HG02884 (cell line): ENCODE results near the gene BUB1B.
"Not testable (repeated sequence)": the region's sequence is repeated elsewhere in the genome, so short reads cannot be mapped to it uniquely, and the experiment has no call there.

Experiments
- ATAC-seq: cut with Tn5 transposase; IDR thresholded peaks from one replicate; pipeline ENCODE4 v1.9.1; 2021; ENCODE audit warnings: mild to moderate bottlenecking, moderate library complexity; ENCODE audit not compliant: unreplicated experiment

BUB1B gene

DNA sequence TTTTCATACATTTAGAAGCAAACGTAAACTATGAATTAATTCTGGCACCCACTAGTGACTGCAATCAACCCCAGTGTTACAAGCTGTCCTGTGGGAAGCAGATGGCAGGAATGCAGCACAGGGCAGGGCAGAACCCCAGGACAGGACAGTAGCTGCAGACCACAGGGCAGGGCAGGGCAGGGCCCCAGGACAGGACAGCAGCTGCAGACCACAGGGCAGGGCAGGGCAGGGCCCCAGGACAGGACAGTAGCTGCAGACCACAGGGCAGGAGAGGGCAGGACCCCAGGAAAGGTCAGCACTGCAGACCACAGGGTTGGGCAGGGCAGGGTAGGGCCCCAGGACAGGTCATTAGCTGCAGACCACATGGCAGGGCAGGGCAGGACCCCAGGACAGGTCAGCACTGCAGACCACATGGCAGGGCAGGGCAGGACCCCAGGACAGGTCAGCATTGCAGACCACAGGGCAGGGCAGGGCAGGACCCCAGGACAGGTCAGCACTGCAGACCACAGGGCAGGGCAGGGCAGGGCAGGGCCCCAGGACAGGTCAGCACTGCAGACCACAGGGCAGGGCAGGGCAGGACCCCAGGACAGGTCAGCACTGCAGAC lies 24.9 kb upstream of the BUB1B start:
- ATAC-seq = not testable (repeated sequence)

DNA sequence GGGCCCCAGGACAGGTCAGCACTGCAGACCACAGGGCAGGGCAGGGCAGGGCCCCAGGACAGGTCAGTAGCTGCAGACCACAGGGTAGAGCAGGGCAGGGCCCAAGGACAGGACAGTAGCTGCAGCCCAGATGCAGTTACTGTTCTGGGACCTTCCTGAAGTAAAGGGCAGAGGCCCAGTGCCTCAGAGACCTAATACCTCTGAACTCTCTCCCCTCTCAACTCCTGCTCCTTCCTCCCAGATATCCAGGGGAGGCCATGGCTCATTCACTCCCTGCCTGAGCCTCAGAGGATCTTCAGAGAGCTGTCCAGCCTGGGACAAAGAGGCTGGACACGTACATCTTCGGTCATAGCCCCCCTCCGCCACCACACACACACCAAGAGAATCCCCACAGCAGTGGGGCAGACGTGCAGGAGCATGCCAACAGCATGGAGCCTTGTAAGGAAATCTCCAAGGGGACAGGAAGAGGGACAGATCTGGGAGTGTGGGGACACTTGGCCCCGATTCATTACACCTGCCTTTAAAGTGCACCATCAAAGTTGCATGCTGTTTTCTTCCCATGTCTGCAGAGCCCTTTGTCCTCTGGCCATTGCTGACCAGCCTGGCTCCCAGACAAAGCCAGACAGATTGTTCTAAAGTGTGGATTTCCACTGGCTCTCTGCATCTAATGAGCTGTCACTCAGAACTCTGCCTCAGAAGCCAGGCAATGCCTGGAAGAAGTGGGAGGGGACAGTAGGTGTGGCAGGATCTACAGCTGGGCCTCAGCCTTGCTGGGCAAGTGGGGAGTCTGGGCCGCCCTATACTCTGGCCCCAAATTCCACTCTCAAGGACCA lies 24.2 kb upstream of the BUB1B start:
- no peak for ATAC-seq

DNA sequence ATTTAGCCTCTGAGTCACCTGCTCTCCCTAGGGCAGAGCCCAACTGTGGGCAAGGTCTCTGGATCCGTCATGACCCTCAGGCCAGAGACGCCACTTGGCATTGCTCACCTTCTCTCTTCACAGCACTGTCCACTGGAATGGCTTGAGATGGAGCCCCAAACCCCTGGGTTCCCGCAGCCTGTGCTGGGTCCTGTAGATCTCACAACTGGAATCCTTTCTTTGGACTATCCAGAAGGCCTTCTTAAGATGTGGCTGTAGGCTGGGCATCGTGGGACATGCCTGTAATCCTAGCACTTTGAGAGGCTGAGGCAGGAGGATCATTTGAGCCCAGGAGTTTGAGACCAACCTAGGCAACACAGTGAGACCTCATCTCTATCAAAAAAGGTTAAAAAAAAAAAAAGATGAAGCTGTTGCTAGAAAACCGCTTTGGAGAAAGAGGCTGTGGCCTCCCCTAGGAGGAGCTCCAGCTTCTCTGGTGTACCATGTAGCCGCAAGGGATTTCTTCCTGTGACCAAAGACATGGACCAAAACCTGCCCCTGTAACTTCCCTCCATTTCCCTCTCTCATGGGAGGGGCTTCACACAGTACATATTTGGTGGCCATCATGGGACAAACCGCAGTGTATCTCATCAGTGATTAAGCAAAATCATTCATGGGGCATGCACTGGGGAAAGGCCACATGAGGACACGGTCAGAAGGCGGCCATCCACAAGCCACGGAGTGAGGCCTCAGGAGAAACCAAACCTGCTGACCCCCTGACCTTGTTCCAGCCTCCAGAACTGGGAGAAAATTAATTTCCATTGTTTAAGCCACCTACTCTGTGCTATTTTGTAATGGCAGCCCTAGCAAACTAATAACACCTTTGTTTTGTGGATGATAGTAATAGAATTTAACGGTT lies 23.3 kb upstream of the BUB1B start:
- ATAC-seq = no peak

DNA sequence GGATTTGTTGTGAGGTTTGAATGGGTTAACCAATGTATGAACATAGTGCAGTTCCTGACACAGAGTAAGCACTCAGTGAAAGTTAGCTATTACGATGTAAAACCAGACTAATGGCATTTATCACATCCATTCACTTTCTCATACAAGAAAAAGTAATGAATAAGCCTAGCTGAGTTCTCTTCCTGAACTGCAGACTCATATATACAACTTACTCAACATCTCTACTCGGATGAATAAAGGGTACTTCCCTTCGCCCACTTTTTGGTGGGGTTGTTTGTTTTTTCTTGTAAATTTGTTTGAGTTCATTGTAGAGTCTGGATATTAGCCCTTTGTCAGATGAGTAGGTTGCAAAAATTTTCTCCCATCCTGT lies 22.7 kb upstream of the BUB1B start:
- ATAC-seq = not testable (repeated sequence)

DNA sequence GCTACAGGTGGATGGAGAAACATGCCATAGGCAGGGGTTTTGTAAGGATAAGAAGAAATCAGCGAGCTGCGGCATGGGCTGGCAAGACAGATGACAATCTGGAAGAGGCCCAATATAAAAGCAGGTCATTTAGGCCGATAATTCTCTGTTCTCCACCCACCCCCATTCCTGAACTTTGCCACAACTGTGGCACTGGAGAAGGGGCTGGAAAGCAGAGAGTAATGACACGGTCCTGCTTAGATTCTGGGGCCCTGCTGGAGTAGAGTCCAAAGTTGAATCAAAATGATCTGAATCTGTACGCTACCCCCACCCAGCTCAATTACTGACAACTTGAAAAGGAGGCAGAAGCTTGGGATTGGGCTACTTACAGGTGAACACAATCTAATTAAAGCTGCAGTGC lies 18.4 kb upstream of the BUB1B start:
- ATAC-seq = no peak

DNA sequence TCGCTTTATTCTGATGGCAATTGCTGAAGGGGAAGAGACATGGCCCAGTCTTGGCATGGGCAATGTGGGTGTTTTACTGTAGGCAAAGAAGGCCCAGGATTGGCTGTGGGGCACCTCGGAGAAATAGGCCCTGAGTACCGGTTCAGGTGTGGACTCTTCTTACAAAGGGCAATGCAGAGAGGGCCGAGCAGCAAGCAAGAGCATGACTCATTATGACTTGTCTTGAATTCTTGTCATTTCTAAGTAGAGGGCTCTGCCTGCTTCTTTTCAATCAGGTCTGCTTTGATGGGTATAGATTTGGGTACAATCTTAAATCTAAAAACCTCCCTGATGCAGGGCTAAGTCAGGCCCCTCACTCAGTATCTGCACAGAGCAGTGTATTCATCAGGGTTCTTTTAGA lies 14.8 kb upstream of the BUB1B start:
- ATAC-seq = no peak

DNA sequence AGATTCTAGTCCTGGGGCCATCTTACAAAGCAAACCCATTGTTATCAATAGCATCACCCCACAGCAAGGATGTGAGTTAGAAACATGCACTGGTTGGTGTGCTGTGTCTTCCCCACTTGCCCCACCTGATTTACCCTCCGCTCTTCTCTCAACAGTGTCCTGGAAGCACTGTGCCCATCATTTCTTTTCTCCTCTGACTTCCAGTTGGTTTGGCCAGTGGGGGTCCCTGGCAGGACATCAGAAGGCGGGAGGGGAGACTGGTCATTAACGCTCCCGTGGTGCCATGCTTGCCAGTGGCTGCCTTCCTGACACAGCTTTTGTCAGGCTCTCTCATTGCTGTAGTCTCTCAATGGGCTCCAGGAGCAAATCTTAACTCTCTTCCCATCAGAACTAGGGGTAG lies 11.5 kb upstream of the BUB1B start:
- no peak for ATAC-seq

DNA sequence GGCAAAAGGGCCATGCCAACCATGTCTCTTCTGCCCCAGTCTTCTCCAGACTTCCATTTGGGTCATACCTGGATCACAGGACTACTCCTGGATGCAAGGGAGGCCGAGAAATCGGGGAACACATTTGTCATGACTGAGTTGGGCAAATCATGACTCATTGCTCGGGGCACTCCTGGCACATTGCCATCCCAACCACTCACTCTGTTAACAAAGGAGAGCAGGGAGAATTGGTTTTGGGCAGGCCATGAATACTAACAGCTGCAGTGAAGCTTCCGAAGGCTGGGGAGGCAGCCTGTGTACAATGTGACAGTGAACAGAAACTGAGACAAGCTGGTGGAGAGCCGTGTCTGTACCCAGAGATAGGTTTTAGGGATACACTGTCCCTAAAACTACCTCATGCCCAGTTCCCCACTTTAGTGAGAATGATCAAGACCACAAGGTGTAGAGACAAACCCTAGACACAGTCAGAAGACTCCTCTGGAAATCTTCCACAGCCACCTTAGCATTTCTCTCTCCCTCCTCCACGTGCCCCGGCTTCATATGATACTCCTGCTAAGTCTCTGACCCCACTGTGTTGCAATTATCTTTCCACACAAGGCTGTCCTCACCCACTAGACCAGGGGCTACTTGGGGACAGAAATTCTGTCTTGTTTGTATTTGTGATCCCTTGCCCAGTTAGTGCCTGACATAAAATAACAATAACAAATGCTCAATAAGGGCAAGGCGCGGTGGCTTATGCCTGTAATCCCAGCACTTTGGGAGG lies 10.5 kb upstream of the BUB1B start:
- ATAC-seq = no peak

DNA sequence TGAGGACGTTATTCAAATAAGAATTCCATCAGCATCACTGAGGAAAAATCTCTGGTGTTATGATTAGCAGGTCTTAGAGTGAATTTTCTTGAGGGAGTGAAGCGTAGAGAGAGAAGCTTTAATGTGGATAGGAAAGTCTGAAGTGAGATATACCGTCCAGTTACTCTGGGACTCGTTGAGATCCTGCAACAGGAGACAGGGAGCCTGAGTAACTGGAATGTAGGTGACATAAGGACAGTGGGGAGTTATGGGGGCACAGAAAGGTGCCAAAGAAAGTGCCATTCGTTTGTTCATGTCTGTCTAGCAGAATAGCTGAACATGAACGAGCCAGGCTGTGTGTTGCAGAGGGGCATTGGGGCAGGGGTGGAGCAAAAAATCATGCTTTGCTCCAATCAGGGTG lies 9.4 kb upstream of the BUB1B start:
- ATAC-seq = no peak

DNA sequence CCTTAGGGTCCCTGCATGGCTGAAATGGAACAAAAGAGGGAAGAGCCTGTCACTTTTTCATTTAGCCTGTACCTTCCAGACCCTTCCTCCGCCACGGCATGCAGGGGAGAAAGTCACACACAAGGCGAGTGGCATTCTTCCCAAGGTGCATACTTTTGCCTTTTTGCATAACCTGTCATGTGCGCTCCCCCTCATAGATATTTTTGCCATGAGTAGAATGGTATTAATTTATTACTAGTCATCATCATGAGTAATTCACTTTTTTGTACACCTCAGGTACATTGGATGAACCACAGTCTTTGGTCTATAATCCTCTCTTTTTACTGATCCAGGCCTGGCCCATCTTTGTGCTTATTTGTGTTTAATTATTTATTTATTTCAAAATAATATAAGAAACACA lies 8.9 kb upstream of the BUB1B start:
- no peak for ATAC-seq

DNA sequence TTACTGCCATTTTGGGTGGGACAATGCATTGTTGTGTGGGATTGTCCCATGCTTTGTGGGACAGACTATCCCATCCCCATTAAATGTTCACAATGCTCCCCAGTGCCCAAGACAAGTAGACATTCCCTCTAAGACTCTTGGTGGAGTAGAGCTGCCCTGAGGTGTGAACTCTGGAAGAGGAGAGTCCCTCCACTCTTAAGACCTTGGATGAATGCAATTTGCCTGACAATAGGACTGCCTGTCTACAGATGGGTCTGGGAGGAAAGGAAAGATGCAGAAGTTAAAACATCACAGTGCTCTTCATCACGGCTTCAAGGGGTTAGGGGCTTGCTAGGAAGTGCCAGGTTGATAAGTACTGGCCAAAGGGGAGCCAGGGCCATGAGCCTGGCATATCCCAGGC lies 6.0 kb upstream of the BUB1B start:
- not testable (repeated sequence) for ATAC-seq

DNA sequence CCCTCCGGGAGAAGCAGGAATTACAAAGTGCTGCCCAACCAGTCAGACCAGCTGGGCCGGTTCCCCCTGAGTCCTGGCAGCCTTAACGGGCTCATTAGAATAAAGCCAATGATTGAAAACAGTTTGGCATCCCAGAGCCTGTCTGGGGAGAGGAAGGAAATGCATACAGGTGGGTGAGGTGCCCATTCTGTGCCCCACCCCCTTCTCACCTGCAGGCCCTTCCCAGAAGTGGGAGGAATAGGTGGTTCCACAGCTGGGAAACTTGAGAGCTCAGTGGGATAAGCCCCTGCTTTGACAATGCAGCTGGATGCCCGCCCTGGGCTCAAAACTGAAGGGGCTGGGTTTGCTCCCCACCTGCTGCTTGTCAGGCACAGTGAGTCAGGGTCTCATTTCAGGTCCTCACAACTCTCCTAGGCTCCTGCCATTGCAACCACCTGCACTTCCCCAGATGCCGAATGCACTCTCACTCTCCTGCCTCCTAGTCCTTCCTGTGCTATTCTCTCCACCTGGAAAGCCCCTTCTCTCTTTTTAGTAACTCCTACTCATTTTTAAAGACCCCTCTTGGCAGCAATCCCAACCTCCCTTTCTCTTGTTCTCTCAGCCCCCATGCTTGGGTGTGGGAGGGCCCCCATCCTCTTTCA lies 5.5 kb upstream of the BUB1B start:
- ATAC-seq = no peak

DNA sequence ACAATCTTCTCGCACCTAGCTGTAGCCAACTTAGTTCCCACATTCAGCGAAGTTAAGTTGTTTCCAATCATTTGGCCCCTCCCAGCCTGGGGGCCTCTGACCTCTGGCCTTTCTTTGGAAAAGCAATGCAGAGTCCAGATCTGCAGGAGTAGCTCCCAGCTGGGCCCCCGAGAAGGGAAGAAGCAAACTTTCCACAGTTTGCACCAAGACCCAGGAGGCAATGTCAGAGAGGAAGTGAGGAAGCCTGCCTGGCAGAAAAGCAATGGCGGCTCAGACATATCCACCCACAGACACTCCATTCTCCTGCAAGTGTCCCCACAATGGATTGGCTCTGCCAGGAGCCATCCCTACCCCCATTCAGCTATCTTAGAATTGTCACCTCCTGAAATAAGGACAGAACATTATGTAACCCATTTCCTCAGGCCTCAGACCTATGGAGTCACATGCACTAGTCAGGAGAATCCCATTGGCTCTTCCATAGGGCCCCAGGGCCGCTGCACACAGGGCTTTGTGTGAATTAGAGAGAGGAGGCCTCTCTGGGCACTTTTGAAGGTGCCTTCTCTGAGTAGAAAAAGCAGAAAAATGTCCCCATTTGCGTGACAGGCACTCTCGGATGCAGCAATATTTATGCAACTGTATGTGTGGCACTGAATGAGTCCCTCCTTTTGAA lies 3.0 kb upstream of the BUB1B start:
- ATAC-seq = no peak

DNA sequence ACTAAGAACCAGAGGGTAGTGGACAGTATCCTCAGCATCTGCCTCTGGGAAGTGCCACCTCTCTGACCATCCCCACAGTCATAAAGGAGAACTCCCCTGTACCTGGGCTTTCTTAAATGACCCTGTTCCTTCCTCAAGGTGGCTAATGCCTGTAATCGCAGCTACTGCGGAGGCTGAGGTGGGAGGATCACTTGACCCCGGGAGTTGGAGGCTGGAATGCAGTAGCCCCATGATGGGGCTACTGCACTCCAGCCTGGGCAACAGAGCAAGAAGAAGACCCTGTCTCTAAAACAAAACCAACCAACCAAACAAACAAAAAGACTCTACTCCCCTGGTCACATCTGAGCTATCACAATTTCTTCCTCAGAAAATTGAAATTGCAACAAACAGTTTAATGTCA lies 848 bp upstream of the BUB1B start:
- no peak for ATAC-seq

DNA sequence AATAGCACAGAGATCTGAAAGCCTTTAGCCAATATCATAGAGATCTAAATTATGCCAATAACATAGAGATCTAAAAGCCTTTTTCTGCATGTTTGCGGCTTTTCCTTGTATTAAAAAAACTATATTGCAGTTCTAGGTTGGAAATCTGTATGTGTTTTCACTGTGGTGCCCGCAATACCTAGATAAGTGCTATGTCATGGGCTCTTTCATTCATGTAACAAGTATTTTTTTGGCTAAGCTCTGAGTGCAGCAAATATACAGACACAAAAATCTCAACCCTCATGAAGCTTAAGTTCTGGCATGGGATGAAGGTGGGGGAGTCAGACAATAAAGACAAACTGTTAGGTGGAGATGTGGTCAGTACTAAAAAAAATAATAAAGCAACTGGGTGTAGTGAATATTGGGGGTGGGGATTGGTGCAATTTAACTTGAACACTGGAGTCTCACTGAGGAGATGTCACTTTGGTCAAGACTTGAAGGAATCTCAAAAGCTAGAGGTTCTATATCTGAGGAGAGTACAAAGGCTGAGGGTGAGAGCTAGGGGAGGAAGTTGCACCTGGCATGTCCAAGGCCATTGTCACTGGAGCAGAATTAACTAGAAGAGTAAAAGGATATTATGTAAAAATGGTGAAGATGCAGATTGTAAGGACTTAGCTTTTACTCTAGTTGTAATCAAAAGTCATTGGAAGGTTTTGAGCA lies 973 bp downstream of the BUB1B start:
- no peak for ATAC-seq

DNA sequence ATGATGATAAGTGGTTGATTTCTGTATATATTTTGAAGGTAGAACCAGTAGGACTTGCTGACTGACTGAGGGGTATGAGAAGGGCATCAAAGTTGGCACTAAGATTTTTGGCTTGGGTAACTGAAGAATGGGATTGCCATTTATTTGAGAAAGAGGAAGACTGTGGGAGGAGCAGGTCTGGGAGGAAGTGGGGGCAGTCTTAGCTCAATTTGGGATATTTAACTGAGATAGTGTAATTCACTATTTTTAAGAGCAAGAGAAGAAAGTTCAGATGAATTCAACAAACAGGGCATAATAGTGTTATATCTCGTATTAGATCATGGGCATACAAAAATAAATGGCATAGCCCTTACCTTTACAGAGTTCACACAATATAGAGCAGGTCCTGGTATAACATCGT lies 1.7 kb downstream of the BUB1B start:
- ATAC-seq = no peak

DNA sequence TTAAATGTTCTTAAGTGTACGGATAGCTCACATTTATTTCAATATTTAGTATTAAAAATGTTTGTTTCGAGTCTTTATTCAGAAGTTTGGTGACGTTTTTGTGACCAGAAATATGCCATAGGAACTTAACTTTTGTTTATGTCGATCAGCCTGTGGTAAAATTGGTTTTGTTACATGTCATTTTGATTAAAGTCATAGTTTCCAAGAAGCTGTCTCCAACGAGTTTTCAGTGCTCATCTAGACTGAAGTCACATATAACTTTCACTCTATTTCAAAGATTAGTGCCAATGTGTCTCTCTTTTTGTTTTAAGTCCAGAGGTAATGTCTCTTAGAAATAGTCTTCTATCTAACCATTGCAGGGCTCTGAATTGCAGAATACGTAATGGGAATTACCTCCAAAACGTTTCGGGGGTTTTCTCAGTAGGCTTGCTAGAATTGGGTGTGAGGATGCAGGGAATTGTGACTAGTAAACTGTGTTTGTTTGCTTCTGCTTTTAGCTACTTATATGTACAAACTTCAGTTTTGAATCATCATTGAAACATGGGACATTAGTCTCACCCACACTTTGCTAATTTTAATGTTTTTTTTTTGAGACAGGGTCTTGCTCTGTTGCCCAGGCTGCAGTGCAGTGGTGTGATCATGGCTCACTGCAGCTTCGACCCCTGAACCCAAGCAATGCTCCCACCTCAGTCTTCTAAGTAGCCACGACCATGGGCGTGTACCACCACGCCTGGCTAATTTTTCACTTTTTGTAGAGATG lies 3.0 kb downstream of the BUB1B start:
- ATAC-seq = peak; percentile 35

DNA sequence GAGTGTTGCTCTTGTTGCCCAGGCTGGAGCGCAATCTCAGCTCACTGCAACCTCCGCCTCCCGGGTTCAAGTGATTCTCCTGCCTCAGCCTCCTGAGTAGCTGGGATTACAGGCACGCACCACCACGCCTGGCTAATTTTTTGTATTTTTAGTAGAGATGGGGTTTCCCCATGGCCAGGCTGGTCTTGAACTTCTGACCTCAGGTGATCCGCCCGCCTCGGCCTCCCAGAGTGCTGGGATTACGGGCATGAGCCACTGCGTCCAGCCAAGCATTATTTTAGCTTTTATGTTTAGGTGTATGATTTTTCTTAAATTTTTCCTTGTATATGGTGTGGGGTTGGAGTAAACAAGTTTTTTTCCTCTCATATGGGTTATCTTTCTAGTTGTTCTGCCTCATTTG lies 6.5 kb downstream of the BUB1B start:
- not testable (repeated sequence) for ATAC-seq

DNA sequence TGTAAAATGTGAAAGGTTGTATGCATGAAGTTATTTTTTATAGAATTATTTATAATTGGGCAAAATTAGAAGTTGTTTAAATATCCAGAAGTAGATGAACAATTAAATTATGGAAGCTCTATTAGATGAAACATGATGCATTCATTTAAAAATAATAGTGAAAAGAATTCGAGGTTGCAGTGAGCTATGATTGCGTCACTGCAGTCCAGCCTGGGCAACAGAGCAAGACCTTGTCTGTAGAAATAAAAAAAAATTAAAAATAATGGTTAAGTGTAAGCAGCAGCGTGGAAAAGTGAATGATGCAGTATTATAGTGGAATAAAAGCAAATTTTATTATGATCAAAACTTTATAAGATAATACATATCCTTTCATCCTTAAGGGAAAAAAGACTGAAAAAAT lies 14.3 kb downstream of the BUB1B start:
- ATAC-seq = no peak
